Activated CD4-positive, alpha-beta T cell treated with anti-CD3 and anti-CD28 coated beads, Interleukin-2, amount 50 U/mL, for 24 hours (primary cell): ENCODE results near the gene COL17A1.

ENCODE experiments used
- DNase-seq, 2 donors: peaks; one replicate each; pipeline ENCODE4 v3.0.0-alpha.2; 2020; ENCODE audit warnings: low read depth in 1 of 2, low spot score in 1 of 2

COL17A1 gene

GRCh38 chr10:104085801-104086400, at the start of gene COL17A1:
Gene COL17A1 (minus strand): TSS chr10:104085880. CDS start chr10:104080673, 5,207 bp downstream.
- no peak for DNase-seq

- DNase-seq: no peak
Observed at GRCh38 chr10:104130041-104130440, 44.4 kb upstream of the COL17A1 start.

GRCh38 chr10:104128214-104128613, 42.5 kb upstream of the COL17A1 start:
- no peak for DNase-seq

GRCh38 chr10:104127411-104127810, 41.7 kb upstream of the COL17A1 start:
- DNase-seq: no peak

GRCh38 chr10:104123397-104123796, 37.7 kb upstream of the COL17A1 start:
- DNase-seq: no peak

- DNase-seq: no peak
Observed at GRCh38 chr10:104122225-104123107, 36.8 kb upstream of the COL17A1 start.

GRCh38 chr10:104121485-104122224, 36.0 kb upstream of the COL17A1 start, which contains the start of gene SFR1:
Gene SFR1 (plus strand): TSS chr10:104122171. CDS start chr10:104122184, 13 bp downstream.
- peak; percentile 96 to 97 for DNase-seq

- peak; percentile 70 to 86 for DNase-seq
Observed at GRCh38 chr10:104120903-104121484, 35.3 kb upstream of the COL17A1 start.

GRCh38 chr10:104120512-104120902, 34.8 kb upstream of the COL17A1 start:
- DNase-seq: no peak

GRCh38 chr10:104119996-104120395, 34.3 kb upstream of the COL17A1 start:
- DNase-seq: no peak

GRCh38 chr10:104117839-104118323, 32.2 kb upstream of the COL17A1 start:
- DNase-seq: no peak

- no peak for DNase-seq
Observed at GRCh38 chr10:104113376-104113956, 27.8 kb upstream of the COL17A1 start.

- no peak for DNase-seq
Observed at GRCh38 chr10:104109908-104110662, 24.4 kb upstream of the COL17A1 start.

GRCh38 chr10:104104926-104105325, 19.2 kb upstream of the COL17A1 start:
- DNase-seq: no peak

- DNase-seq: no peak
Observed at GRCh38 chr10:104104418-104104817, 18.7 kb upstream of the COL17A1 start.

- no peak for DNase-seq
Observed at GRCh38 chr10:104103956-104104355, 18.3 kb upstream of the COL17A1 start.

GRCh38 chr10:104101902-104102301, 16.2 kb upstream of the COL17A1 start:
- no peak for DNase-seq

GRCh38 chr10:104100795-104101194, 15.1 kb upstream of the COL17A1 start:
- DNase-seq: no peak

- DNase-seq: no peak
Observed at GRCh38 chr10:104099941-104100340, 14.3 kb upstream of the COL17A1 start.

GRCh38 chr10:104099269-104099668, 13.6 kb upstream of the COL17A1 start:
- no peak for DNase-seq
